Hepatocyte (in vitro differentiated cells): Measurements from ENCODE around the gene ROBO3.

Source experiments
- CTCF ChIP-seq: fragments of 200-600 bp; sonication (generic); IDR thresholded peaks from 2 replicates; pipeline ENCODE4 v1.5.1; 2016; ENCODE audit warnings: antibody characterized with exemption, mild to moderate bottlenecking; ENCODE audit not compliant: poor library complexity
- EZH2 ChIP-seq: fragments of 200-600 bp; sonication (generic); IDR thresholded peaks from 2 replicates; pipeline ENCODE4 v1.6.1; 2016; ENCODE audit warnings: antibody characterized with exemption, mild to moderate bottlenecking, borderline replicate concordance
- EZH2phosphoT487 ChIP-seq: fragments of 200-600 bp; sonication (generic); IDR thresholded peaks from one replicate; pipeline ENCODE4 v1.6.1; 2018; ENCODE audit warnings: antibody characterized with exemption, mild to moderate bottlenecking, low read depth, moderate library complexity; ENCODE audit not compliant: unreplicated experiment, severe bottlenecking

GRCh38 chr11:124832571-124832970, 32.7 kb upstream of the ROBO3 start:
- no peak for TF ChIP-seq CTCF
- TF ChIP-seq EZH2phosphoT487: no peak
- no peak for TF ChIP-seq EZH2
